Cardiac fibroblast (primary cell): Measurements from ENCODE around the gene KIRREL3.

ENCODE experiments used
- DNase-seq, 2 donors: peaks; one replicate each; pipeline versions ENCODE4 v3.0.0 to v3.0.0-alpha.2; 2010; ENCODE audit warnings: low read depth in 2 of 2
- H3K4me3 ChIP-seq, 2 donors: replicated peaks in 1 of 2; 1 replicate in 1 of 2; 2 replicates in 1 of 2; pipeline ENCODE4 v1.5.1; 2011; ENCODE audit warnings: low read depth in 2 of 2, low read length in 2 of 2, mild to moderate bottlenecking in 2 of 2, moderate library complexity in 1 of 2
- TF ChIP-seq, protein P1 (sequence below): IDR thresholded peaks from one replicate; pipeline ENCODE4 v1.5.1; 2011; ENCODE audit warnings: low read depth, mild to moderate bottlenecking, low read length, inconsistent platforms

Gene KIRREL3

DNA sequence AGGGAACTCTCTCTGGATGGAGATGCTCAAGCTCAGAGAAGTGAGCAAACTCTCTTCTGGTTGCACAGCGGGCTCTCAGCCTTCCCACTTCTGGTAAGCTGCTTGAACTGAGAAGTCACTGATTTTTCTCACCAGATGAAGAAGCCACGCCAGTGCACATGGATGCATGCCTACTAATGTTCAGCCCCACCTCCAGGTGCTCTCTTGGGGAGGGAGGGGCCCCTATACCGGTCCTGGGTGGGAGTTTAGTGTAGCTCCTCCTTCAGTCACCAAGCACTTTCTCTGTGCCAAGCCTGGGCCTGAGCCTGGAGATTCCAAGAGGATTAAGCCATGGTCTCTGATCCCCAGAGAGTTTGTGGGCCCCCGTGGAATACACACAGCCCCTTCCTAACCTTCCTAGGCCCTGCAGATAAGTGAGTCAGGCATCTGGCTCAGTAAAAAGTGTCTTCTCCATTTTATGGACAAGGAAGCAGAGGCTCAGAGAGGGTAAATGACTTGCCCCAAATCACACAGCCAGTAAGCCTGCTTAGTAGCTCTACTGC is 502.9 kb downstream of the KIRREL3 start:
- no peak for DNase-seq
- no peak overlapping the region for H3K4me3 ChIP-seq
- TF ChIP-seq, protein P1, sequence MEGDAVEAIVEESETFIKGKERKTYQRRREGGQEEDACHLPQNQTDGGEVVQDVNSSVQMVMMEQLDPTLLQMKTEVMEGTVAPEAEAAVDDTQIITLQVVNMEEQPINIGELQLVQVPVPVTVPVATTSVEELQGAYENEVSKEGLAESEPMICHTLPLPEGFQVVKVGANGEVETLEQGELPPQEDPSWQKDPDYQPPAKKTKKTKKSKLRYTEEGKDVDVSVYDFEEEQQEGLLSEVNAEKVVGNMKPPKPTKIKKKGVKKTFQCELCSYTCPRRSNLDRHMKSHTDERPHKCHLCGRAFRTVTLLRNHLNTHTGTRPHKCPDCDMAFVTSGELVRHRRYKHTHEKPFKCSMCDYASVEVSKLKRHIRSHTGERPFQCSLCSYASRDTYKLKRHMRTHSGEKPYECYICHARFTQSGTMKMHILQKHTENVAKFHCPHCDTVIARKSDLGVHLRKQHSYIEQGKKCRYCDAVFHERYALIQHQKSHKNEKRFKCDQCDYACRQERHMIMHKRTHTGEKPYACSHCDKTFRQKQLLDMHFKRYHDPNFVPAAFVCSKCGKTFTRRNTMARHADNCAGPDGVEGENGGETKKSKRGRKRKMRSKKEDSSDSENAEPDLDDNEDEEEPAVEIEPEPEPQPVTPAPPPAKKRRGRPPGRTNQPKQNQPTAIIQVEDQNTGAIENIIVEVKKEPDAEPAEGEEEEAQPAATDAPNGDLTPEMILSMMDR = no peak

DNA sequence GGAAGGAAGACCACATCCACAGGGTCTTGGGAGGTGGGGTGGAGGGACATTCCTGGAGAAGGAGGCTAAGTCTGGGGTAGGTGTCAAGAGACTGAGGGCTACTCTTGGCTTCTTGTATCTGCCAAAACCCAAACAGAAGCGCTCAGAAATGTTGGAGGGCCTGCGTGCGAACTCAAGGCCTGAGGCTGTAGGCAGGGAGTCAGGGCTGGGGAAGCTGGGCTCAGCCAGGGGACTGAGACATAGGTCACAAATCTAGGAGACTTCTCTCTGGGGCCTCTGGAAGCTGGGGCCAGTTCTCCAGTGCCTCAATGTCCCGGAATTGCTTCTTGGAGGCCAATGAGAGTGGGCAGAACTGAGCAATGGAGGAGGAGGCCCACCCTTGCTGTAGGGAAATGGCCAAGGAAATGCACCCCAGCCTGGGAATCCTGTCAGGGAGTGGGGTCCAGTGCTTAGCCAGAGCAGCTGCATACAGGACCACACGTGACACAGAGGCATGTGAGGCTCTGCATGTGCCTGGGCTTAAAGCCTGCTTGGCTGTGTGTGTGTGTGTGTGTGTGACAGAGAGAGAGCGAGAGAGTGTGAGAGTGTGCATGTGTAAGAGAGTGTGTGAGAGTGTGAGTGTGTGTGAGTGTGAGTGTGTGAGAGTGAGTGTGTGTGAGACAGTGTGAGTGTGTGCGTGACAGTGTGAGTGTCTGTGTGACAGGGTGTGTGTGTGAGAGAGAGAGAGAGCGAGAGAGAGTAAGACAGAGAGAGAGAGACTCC is 503.8 kb downstream of the KIRREL3 start:
- DNase-seq = no peak
- H3K4me3 ChIP-seq = no peak overlapping the region
- TF ChIP-seq, protein P1 = no peak

DNA sequence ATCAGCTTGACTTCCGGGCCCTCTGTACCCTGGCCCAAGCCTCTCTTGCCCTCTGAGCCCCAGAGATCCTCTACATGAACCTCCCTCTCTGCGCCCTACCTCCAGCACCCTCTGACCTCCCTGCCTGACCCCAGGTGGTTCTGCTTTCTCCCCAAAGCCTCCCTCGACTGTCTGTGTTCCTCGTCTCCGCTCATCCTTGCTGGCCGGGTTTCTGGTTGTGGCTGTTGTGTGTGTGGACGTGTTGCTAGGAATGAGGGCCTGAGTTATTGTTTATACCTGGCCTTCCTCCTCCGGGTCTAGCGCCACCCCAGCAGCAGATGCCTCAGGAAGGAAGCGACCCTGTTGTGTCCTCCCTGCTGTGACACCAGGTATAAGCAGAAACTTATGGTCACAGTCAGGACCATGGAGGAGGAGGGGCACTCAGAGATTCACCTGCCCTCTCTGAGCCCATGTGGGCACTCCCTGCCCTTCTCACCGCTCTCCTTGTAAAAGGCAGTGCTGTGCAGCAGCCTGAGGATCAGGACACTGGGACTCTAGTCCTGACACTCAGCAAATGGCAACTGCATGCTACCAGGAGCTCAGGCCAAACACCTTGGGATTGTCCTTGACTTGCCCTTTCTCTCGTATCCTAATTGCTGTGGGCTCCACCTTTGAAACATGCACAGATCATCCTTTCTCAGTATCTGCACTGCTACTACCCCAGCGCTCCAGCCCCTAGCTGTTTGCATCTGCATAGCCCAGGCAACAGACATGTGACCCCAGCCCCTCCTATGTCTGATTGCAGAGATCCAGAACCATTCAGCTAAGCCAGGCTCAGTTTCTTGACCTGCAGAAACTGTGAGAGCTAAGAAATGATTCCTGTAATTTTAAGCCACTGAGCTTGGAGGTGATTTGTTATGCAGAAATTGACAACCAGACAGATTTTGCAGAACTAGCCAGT is 505.0 kb downstream of the KIRREL3 start:
- no peak for DNase-seq
- H3K4me3 ChIP-seq = no peak overlapping the region
- TF ChIP-seq, protein P1 = no peak

DNA sequence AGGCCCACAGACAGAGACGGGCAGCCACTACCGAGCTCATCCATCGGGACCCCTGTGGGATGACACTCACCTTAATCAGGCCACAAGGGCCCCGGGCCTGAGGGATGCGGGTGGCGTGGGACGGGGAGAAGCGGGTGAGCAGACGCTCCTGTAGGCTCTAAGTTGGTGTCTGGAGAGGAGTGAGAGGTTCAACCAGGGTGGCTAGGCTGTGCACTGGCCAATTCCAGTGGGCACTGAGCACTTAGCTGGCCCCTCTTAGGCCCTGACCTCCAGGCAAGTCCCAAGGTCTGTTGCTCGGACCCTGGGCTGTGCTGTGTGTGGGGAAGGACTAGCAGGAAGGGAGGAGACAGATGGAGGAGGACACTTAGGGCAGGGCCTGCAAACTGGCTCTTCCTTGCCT is 505.7 kb downstream of the KIRREL3 start:
- TF ChIP-seq, protein P1 = no peak
- DNase-seq = no peak
- H3K4me3 ChIP-seq = no peak overlapping the region

DNA sequence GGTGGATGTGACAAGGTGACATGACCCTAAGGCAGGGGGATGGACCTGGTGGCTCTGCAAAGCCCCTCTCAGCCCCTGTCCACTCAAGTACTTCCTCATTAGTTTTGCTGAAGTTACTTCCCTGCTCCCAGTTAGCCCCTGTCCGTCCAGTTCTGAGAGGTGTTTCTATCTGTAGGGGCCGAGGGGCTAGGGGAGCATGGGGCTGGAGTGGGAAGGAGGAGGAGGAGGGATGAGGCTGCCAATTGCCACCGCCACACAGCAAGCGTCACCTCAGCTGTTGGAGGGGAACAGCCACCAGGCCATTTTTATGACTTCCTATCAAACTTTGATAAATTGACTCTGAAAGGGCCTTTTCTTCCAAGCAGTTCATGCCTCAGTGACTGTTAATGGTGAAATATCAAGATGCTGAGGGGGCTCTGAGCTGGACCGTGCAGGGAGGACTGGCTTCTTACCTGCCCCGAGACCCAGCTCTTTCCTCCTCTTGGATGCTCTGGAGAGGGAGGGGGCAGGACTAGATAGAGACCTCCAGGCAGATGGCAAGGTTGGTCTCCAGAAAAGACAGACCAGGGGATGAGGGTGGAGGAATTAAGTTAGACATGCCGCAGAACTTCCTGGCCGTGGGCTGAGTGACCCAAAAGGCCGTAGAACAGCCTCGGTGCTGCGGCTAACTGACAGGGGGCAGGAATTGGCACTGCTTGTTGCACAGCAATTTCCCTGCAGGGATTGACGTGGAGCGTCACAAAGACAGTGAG is 508.1 kb downstream of the KIRREL3 start:
- no peak overlapping the region for H3K4me3 ChIP-seq

DNA sequence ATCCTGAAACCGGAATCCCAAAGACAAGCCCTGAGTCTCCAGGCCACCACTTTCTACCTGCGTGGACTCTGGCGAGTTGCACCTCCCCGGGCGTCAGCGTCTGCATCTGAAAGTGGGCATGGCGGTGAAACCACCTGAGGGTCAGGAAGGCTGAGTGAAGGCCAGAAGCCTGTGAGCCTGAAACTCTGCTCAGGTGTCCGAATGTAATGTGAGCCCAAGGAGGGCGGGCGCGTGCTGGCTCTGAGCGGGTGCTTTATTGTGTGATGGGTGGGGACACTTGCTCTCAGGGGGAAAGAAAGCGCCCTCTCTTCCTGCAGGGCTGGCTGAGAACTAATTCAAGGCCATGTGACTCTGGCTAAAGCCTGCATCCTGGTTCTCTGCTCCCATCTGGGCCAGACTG is 509.5 kb downstream of the KIRREL3 start:
- TF ChIP-seq, protein P1 = no peak
- DNase-seq = no peak

More for the DNA sequence above, 508.1 kb downstream of the KIRREL3 start:
- TF ChIP-seq, protein P1 = no peak
- no peak for DNase-seq

More for the DNA sequence above, 509.5 kb downstream of the KIRREL3 start:
- H3K4me3 ChIP-seq = no peak overlapping the region
